Uterus (tissue), 4 donors: ENCODE results near the gene SMIM31. TPM values are rescaled to one million over a fixed set of nuclear protein-coding genes. Genes with fewer than 3 reads are reported as not detected.

ENCODE experiments used
- DNase-seq, 2 donors: peaks; one replicate each; pipeline ENCODE4 v3.0.0-alpha.2; 2019 to 2020
- H3K27ac ChIP-seq, 2 donors: fragments of 200-600 bp; sonication (generic); 1 replicate in 1 of 2; 2 replicates in 1 of 2; pipeline ENCODE4 v1.5.1; 2016 to 2018
- H3K27me3 ChIP-seq, 2 donors: fragments of 200-600 bp; sonication (generic); one replicate each; pipeline ENCODE4 v1.5.1; 2018 to 2019; ENCODE audit warnings: control low read depth in 1 of 2
- H3K36me3 ChIP-seq, 2 donors: fragments of 200-600 bp; sonication (generic); one replicate each; pipeline ENCODE4 v1.5.1; 2019; ENCODE audit warnings: control low read depth in 1 of 2
- H3K4me1 ChIP-seq, 2 donors: fragments of 200-600 bp; sonication (generic); one replicate each; pipeline ENCODE4 v1.5.1; 2018 to 2019; ENCODE audit warnings: control low read depth in 1 of 2
- H3K4me3 ChIP-seq, 2 donors: fragments of 200-600 bp; sonication (generic); 1 replicate in 1 of 2; 2 replicates in 1 of 2; pipeline ENCODE4 v1.5.1; 2018 to 2019; ENCODE audit warnings: mild to moderate bottlenecking in 1 of 2
- H3K9me3 ChIP-seq, 2 donors: fragments of 200-600 bp; sonication (generic); one replicate each; pipeline ENCODE4 v1.5.1; 2019; ENCODE audit warnings: control low read depth in 1 of 2
- CTCF ChIP-seq, 4 experiments: fragments of 200-600 bp in 2 of 4; fragments of 450-650 bp in 2 of 4; sonication (generic) in 2 of 4; IDR thresholded peaks; one replicate each; pipeline ENCODE4 v1.5.1; 2016 to 2019; ENCODE audit warnings: antibody characterized with exemption in 4 of 4, mild to moderate bottlenecking in 2 of 4, moderate library complexity in 1 of 4
- POLR2A ChIP-seq, 2 donors: fragments of 450-650 bp; IDR thresholded peaks; one replicate each; pipeline ENCODE4 v1.6.1; 2016; ENCODE audit warnings: antibody characterized with exemption in 2 of 2, mild to moderate bottlenecking in 1 of 2, moderate library complexity in 1 of 2
- intact Hi-C: fragments of 100-400 bp; cut with DNase I; formaldehyde crosslinking; loops from one replicate; pipeline ENCODE4 v1.15.1; 2023; ENCODE audit warnings: low total_unique reads
- total RNA-seq, 4 donors: library from RNA; depleted of rRNA in 3 of 4; stranded (reverse); fragments of >200 nt in 3 of 4; gene quantifications; one replicate each; pipeline versions ENCODE4 v1.1.0 to v1.2.4, GENCODE V29; 2014 to 2023
- donor health status: DM: yes; HTN: yes; CAD: no.

SMIM31 gene
- not detected for total RNA-seq

- Histone ChIP-seq H3K27me3 (no peaks in the 10 kb centered on the region), H3K36me3 (no peaks in the 10 kb centered on the region), H3K4me3 (no peak within 1 kb of the TSS), H3K9me3 (no peaks in the 10 kb centered on the region), H3K4me1 (no peaks in the 10 kb centered on the region), H3K27ac (no peak within 1 kb of the TSS)
- DNase-seq, result no peak
- TF ChIP-seq CTCF (IDR thresholded peaks at IDR 0.05) (no peak), POLR2A (IDR thresholded peaks at IDR 0.05) (no peak)
- intact Hi-C loops, result no loop called here
These were observed at the start of gene SMIM31 for GRCh38 chr4:164753873-164754488. Gene SMIM31, plus strand, starts transcription at chr4:164754131. Its CDS starts 16,313 bp downstream, at chr4:164770444.

GRCh38 chr4:164706675-164707074 lies 47.3 kb upstream of the SMIM31 start:
- H3K9me3 ChIP-seq, result no peaks in the 10 kb centered on the region
- no peak overlapping the region for H3K27ac ChIP-seq
- no peaks in the 10 kb centered on the region for H3K27me3 ChIP-seq
- H3K36me3 ChIP-seq, result no peaks in the 10 kb centered on the region
- H3K4me3 ChIP-seq, result no peak overlapping the region
- DNase-seq, result no peak
- TF ChIP-seq POLR2A (IDR thresholded peaks at IDR 0.05) (no peak), CTCF (IDR thresholded peaks at IDR 0.05) (no peak)
- intact Hi-C loops, result no loop called here
- no peaks in the 10 kb centered on the region for H3K4me1 ChIP-seq

- Histone ChIP-seq H3K4me3 (no peak overlapping the region), H3K27me3 (no peaks in the 10 kb centered on the region), H3K9me3 (no peaks in the 10 kb centered on the region), H3K4me1 (no peaks in the 10 kb centered on the region), H3K27ac (no peak overlapping the region), H3K36me3 (no peaks in the 10 kb centered on the region)
- TF ChIP-seq CTCF (IDR thresholded peaks at IDR 0.05) (no peak), POLR2A (IDR thresholded peaks at IDR 0.05) (no peak)
- intact Hi-C loops, result no loop called here
- DNase-seq, result no peak
These were observed 37.0 kb upstream of the SMIM31 start for GRCh38 chr4:164716901-164717300.

GRCh38 chr4:164718827-164719226 lies 35.1 kb upstream of the SMIM31 start:
- TF ChIP-seq POLR2A (IDR thresholded peaks at IDR 0.05), result no peak
- TF ChIP-seq CTCF (IDR thresholded peaks at IDR 0.05), result no peak
- Histone ChIP-seq H3K27me3 (no peaks in the 10 kb centered on the region), H3K9me3 (no peaks in the 10 kb centered on the region), H3K27ac (no peak overlapping the region), H3K4me3 (no peak overlapping the region), H3K4me1 (no peaks in the 10 kb centered on the region), H3K36me3 (no peaks in the 10 kb centered on the region)
- intact Hi-C loops, result no loop called here
- DNase-seq, result no peak

GRCh38 chr4:164725066-164725465 lies 28.9 kb upstream of the SMIM31 start:
- Histone ChIP-seq H3K36me3 (no peaks in the 10 kb centered on the region), H3K4me3 (no peak overlapping the region), H3K27me3 (no peaks in the 10 kb centered on the region), H3K4me1 (no peaks in the 10 kb centered on the region), H3K9me3 (no peaks in the 10 kb centered on the region), H3K27ac (no peak overlapping the region)
- TF ChIP-seq CTCF (IDR thresholded peaks at IDR 0.05) (no peak), POLR2A (IDR thresholded peaks at IDR 0.05) (no peak)
- intact Hi-C loops, result no loop called here
- DNase-seq, result no peak
